Endothelial cell of umbilical vein (primary cell): Measurements from ENCODE around the gene GFOD1. TPM values are rescaled to one million over a fixed set of nuclear protein-coding genes. Genes with fewer than 3 reads are reported as not detected.

Experiments used
- BruUV-seq: library from RNA; stranded (reverse); fragments of 400-500 nt; replicated peaks from 2 replicates; lab custom pipeline; 2021; lab: Mats Ljungman, UMichigan
- CTCF ChIA-PET: fragments of 300-600, 350-600 bp; sonication (Branson Sonifier 250); formaldehyde crosslinking; loops from one replicate; lab custom pipeline; 2021; ENCODE audit warnings: antibody characterized with exemption, inconsistent platforms; lab: Charles Lee
- POLR2A ChIA-PET: fragments of 300-600, 350-600 bp; sonication (Branson Sonifier 250); formaldehyde crosslinking; loops from one replicate; lab custom pipeline; 2021; ENCODE audit warnings: antibody characterized with exemption, inconsistent platforms; lab: Charles Lee
- DNase-seq: peaks from one replicate; pipeline ENCODE4 v3.0.0-alpha.2; 2011; ENCODE audit warnings: low read depth, low spot score
- FAIRE-seq: peaks from 2 replicates; lab custom pipeline; 2011; peaks lifted over from hg19 to GRCh38; lab: Jason Lieb, UNC
- H2AFZ ChIP-seq: 2 replicates; pipeline ENCODE4 v1.6.0; 2012; ENCODE audit warnings: low read depth, low read length, control low read depth, inconsistent platforms
- H3K27ac ChIP-seq: 2 replicates; pipeline ENCODE4 v1.5.1; 2011; ENCODE audit warnings: low read depth, mild to moderate bottlenecking, control low read depth, low read length, moderate library complexity; ENCODE audit not compliant: insufficient read depth
- H3K27me3 ChIP-seq, 2 experiments: 2 replicates each; pipeline versions ENCODE4 v1.6.0 to v1.6.1; 2011; ENCODE audit warnings: low read length in 2 of 2, mixed read lengths in 1 of 2; ENCODE audit not compliant: control insufficient read depth in 2 of 2, insufficient read depth in 2 of 2
- H3K36me3 ChIP-seq, 2 experiments: 2 replicates in 1 of 2; 3 replicates in 1 of 2; pipeline ENCODE4 v1.5.1; 2011; ENCODE audit warnings: low read length in 2 of 2, mild to moderate bottlenecking in 1 of 2, moderate library complexity in 1 of 2; ENCODE audit not compliant: control insufficient read depth in 2 of 2, insufficient read depth in 2 of 2; ENCODE audit errors: extremely low read depth in 1 of 2
- H3K4me1 ChIP-seq: 3 replicates; pipeline ENCODE4 v1.5.1; 2011; ENCODE audit warnings: mild to moderate bottlenecking, low read length; ENCODE audit not compliant: control insufficient read depth, insufficient read depth; ENCODE audit errors: extremely low read depth
- H3K4me2 ChIP-seq: 2 replicates; pipeline ENCODE4 v1.6.1; 2011; ENCODE audit warnings: low read length, control low read depth, mixed read lengths; ENCODE audit not compliant: insufficient read depth
- H3K4me3 ChIP-seq, 3 experiments: fragments of 200-600 bp in 1 of 3; sonication (generic), shearing (Covaris generic) in 1 of 3; replicated peaks in 1 of 3; 2 replicates each; pipeline ENCODE4 v1.5.1; 2011 to 2016; ENCODE audit warnings: control low read depth in 3 of 3, low read length in 3 of 3, mild to moderate bottlenecking in 2 of 3, inconsistent platforms in 1 of 3, low read depth in 1 of 3, moderate library complexity in 1 of 3; ENCODE audit not compliant: insufficient read depth in 1 of 3
- H3K79me2 ChIP-seq: 2 replicates; pipeline ENCODE4 v1.6.0; 2012; ENCODE audit warnings: low read length, inconsistent platforms; ENCODE audit not compliant: control insufficient read depth, insufficient read depth
- H3K9ac ChIP-seq: replicated peaks from 2 replicates; pipeline ENCODE3; 2011; ENCODE audit warnings: low read length, control low read depth; ENCODE audit not compliant: insufficient read depth; ENCODE audit errors: extremely low read depth
- H3K9me1 ChIP-seq: replicated peaks from 3 replicates; pipeline ENCODE4 v1.6.0; 2011; ENCODE audit warnings: mild to moderate bottlenecking, low read length; ENCODE audit not compliant: control insufficient read depth, insufficient read depth; ENCODE audit errors: extremely low read depth
- H3K9me3 ChIP-seq: replicated peaks from 2 replicates; pipeline ENCODE4 v1.5.1; 2012; ENCODE audit warnings: low read length, inconsistent platforms; ENCODE audit not compliant: control insufficient read depth, insufficient read depth
- H4K20me1 ChIP-seq: replicated peaks from 2 replicates; pipeline ENCODE3; 2011; ENCODE audit warnings: mild to moderate bottlenecking, low read length; ENCODE audit not compliant: control insufficient read depth, insufficient read depth; ENCODE audit errors: extremely low read depth
- EZH2 ChIP-seq: IDR thresholded peaks from 2 replicates; pipeline ENCODE4 v1.6.1; 2012; ENCODE audit warnings: borderline replicate concordance, low read depth, mild to moderate bottlenecking, moderate library complexity, low read length, inconsistent platforms; ENCODE audit not compliant: severe bottlenecking
- FOS ChIP-seq: IDR thresholded peaks from 2 replicates; pipeline ENCODE4 v1.6.1; 2011; ENCODE audit warnings: mild to moderate bottlenecking, low read length, moderate library complexity, borderline replicate concordance; ENCODE audit not compliant: insufficient read depth
- GATA2 ChIP-seq: IDR thresholded peaks from 2 replicates; pipeline ENCODE4 v1.7.0; 2011; ENCODE audit warnings: low read depth, mild to moderate bottlenecking, moderate library complexity, mixed read lengths, low read length; ENCODE audit not compliant: insufficient read length, insufficient read depth
- JUN ChIP-seq: IDR thresholded peaks from 2 replicates; pipeline ENCODE4 v1.6.1; 2011; ENCODE audit warnings: borderline replicate concordance, low read depth; ENCODE audit not compliant: insufficient read length, insufficient read depth
- MYC ChIP-seq: IDR thresholded peaks from one replicate; pipeline ENCODE4 v1.6.1; 2011; ENCODE audit warnings: mild to moderate bottlenecking, low read depth, low read length
- POLR2A ChIP-seq: IDR thresholded peaks from 2 replicates; pipeline ENCODE4 v1.6.1; 2012; ENCODE audit warnings: low read depth, mild to moderate bottlenecking, control low read depth, low read length
- POLR2AphosphoS5 ChIP-seq: IDR thresholded peaks from 2 replicates; pipeline ENCODE4 v1.6.1; 2012; ENCODE audit warnings: low read depth, mild to moderate bottlenecking, control low read depth, low read length, moderate library complexity; ENCODE audit not compliant: insufficient read depth
- dilution Hi-C: fragments of 300-500 bp; cut with MboI; formaldehyde crosslinking; loops from one replicate; pipeline ENCODE4 v1.15.0; 2019; ENCODE audit warnings: low sequenced_read_pairs; ENCODE audit not compliant: extremely low pct_ligation_motif_present
- intact Hi-C: fragments of 100-400 bp; cut with micrococcal nuclease; formaldehyde crosslinking; loops from one replicate; pipeline ENCODE4 v1.10.0; 2022
- polyA plus RNA-seq, 4 experiments: library from polyadenylated mRNA; depleted of rRNA in 3 of 4; stranded (reverse) in 3 of 4; unstranded in 1 of 4; fragments of >200 nt; gene quantifications; 2 replicates each; pipeline versions ENCODE4 v1.2.1 to v1.2.3, GENCODE V29; 2011 to 2012; ENCODE audit warnings: missing spikeins in 1 of 4
- total RNA-seq: library from RNA; stranded (reverse); gene quantifications from 2 replicates; pipeline ENCODE4 v1.2.3, GENCODE V29; 2021
- TF ChIP-seq, protein P1 (sequence below): IDR thresholded peaks from 2 replicates; pipeline ENCODE4 v1.6.1; 2011; ENCODE audit not compliant: insufficient read depth, insufficient read length
- TF ChIP-seq, protein P2 (sequence below), 2 donors: IDR thresholded peaks; 1 replicate in 1 of 2; 2 replicates in 1 of 2; pipeline ENCODE4 v1.5.1; 2011; ENCODE audit warnings: low read length in 2 of 2, mild to moderate bottlenecking in 2 of 2, moderate library complexity in 2 of 2, control low read depth in 1 of 2, inconsistent platforms in 1 of 2, low read depth in 1 of 2; ENCODE audit not compliant: insufficient read depth in 1 of 2; ENCODE audit errors: extremely low read depth in 1 of 2

Gene GFOD1
- total and polyA plus RNA-seq, 2 donors (not counting 3 experiments of a cell fraction or from before 2014, with no cell fraction given): 12.1 to 24.1 TPM

DNA sequence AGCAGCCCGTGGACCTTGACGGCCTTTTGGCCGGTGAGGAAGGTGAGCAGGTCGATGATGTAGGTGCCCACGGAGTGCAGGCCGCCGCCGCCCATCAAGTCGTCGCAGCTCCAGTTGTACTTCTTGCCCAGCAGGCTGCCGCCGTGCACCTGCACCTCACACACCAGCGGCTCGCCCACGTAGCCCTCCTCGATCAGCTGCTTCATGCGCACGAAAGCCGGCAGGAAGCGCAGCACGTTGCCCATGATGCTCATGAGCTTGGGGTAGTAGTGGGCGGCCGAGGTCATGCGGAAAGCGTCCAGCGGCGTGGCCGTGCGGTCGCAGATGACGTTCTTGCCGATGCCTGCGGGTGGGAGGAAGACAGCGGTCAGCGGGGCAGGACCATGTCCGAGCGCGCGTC, 122.1 kb downstream of the GFOD1 start:
- no peak overlapping the region for H2AFZ ChIP-seq
- H3K9me1 ChIP-seq: no peaks in the 10 kb centered on the region
- no TSS peak for BruUV-seq
- no peaks in the 10 kb centered on the region for H3K79me2 ChIP-seq
- no peaks in the 10 kb centered on the region for H4K20me1 ChIP-seq
- H3K4me3 ChIP-seq: no peak overlapping the region
- intact Hi-C loops: no loop called here
- TF ChIP-seq EZH2: no peak
- no peak for TF ChIP-seq MYC
- TF ChIP-seq, protein P1, sequence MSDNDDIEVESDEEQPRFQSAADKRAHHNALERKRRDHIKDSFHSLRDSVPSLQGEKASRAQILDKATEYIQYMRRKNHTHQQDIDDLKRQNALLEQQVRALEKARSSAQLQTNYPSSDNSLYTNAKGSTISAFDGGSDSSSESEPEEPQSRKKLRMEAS: no peak
- TF ChIP-seq, protein P2, sequence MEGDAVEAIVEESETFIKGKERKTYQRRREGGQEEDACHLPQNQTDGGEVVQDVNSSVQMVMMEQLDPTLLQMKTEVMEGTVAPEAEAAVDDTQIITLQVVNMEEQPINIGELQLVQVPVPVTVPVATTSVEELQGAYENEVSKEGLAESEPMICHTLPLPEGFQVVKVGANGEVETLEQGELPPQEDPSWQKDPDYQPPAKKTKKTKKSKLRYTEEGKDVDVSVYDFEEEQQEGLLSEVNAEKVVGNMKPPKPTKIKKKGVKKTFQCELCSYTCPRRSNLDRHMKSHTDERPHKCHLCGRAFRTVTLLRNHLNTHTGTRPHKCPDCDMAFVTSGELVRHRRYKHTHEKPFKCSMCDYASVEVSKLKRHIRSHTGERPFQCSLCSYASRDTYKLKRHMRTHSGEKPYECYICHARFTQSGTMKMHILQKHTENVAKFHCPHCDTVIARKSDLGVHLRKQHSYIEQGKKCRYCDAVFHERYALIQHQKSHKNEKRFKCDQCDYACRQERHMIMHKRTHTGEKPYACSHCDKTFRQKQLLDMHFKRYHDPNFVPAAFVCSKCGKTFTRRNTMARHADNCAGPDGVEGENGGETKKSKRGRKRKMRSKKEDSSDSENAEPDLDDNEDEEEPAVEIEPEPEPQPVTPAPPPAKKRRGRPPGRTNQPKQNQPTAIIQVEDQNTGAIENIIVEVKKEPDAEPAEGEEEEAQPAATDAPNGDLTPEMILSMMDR (IDR thresholded peaks at IDR 0.05; ENCODE audit: extremely low read depth in 1 of 2, insufficient read depth in 1 of 2, low read depth in 1 of 2, low read length in 2 of 2): no peak
- TF ChIP-seq FOS: no peak
- no peak for TF ChIP-seq GATA2
- TF ChIP-seq POLR2AphosphoS5: no peak
- TF ChIP-seq JUN: no peak
- no peak for TF ChIP-seq POLR2A
- no peak overlapping the region for H3K9ac ChIP-seq
- DNase-seq (no peak), FAIRE-seq (no peak)
- no peak overlapping the region for H3K27ac ChIP-seq
- peaks cover 0 to 19% of the 10 kb centered on the region in 2 experiments for H3K36me3 ChIP-seq
- no peak overlapping the region for H3K4me2 ChIP-seq
- dilution Hi-C loops: no loop called here
- peaks cover 15% of the 10 kb centered on the region for H3K4me1 ChIP-seq
- ChIA-PET CTCF (no interaction called here), POLR2A (no interaction called here)
- H3K9me3 ChIP-seq: no peaks in the 10 kb centered on the region
- H3K27me3 ChIP-seq: no peaks in the 10 kb centered on the region
